Calu3 (cell line): Measurements from ENCODE around the gene DLG2. TPM values are rescaled to one million over a fixed set of nuclear protein-coding genes. Genes with fewer than 3 reads are reported as not detected.

Experiments
- BruUV-seq: library from RNA; stranded (reverse); fragments of 400-500 nt; replicated peaks from 2 replicates; lab custom pipeline; 2021; lab: Mats Ljungman, UMichigan
- CTCF ChIA-PET: fragments of 300-600 bp; sonication (Branson Sonifier 250); formaldehyde crosslinking; loops from one replicate; lab custom pipeline; 2022; ENCODE audit warnings: antibody characterized with exemption; lab: Charles Lee
- DNase-seq: peaks from one replicate; pipeline ENCODE4 v3.0.0; 2022
- H3K27ac Mint-ChIP-seq: one replicate; pipeline ENCODE4 v1.8.0; 2022; ENCODE audit warnings: mixed read lengths; ENCODE audit not compliant: unreplicated experiment
- H3K27me3 Mint-ChIP-seq: one replicate; pipeline ENCODE4 v1.8.0; 2022; ENCODE audit warnings: mixed read lengths; ENCODE audit not compliant: unreplicated experiment
- H3K36me3 Mint-ChIP-seq: one replicate; pipeline ENCODE4 v1.8.0; 2022; ENCODE audit warnings: mild to moderate bottlenecking, moderate library complexity, mixed read lengths; ENCODE audit not compliant: insufficient read depth, unreplicated experiment
- H3K4me1 Mint-ChIP-seq: one replicate; pipeline ENCODE4 v1.8.0; 2022; ENCODE audit warnings: mild to moderate bottlenecking, low read depth, mixed read lengths; ENCODE audit not compliant: unreplicated experiment
- H3K4me3 Mint-ChIP-seq: one replicate; pipeline ENCODE4 v1.8.0; 2022; ENCODE audit warnings: mild to moderate bottlenecking, low read depth, moderate library complexity, mixed read lengths; ENCODE audit not compliant: unreplicated experiment
- H3K9me3 Mint-ChIP-seq: one replicate; pipeline ENCODE4 v1.8.0; 2022; ENCODE audit warnings: low read depth, mixed read lengths; ENCODE audit not compliant: unreplicated experiment
- intact Hi-C: fragments of 100-400 bp; cut with micrococcal nuclease; formaldehyde crosslinking; loops from one replicate; pipeline ENCODE4 v1.10.0; 2022; ENCODE audit not compliant: unreplicated experiment
- total RNA-seq: library from RNA; stranded (reverse); gene quantifications from 2 replicates; pipeline ENCODE4 v1.2.3, GENCODE V29; 2022
- TF ChIP-seq, protein P1 (sequence below): fragments of 200-600 bp; IDR thresholded peaks from one replicate; pipeline ENCODE4 v1.8.0; 2022; ENCODE audit warnings: antibody characterized with exemption; ENCODE audit not compliant: unreplicated experiment

Gene DLG2
- total RNA-seq, 1 experiment from 2014 or later = 0.71 TPM

DNA sequence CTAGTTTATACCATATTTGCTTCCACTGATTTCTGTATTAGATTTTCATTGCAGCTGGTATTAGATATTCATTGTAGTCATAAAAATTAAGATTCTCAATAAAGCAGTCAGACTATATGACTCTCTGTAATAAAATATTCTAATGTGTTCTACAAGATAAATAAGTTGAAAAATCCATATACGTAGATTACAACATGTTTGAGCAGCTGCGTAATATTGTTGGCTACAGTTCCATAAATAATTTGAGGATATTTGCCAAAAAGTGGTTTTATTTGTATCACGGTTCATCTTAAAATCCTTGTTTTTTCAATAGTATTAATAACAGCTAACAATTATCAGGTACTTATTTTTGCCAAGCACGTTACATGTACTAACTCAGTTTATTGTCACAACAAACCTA is 1672.4 kb downstream of the DLG2 start:
- no peaks in the 10 kb centered on the region for H3K9me3 Mint-ChIP-seq
- CTCF ChIA-PET = no interaction called here
- BruUV-seq = no TSS peak
- TF ChIP-seq, protein P1, sequence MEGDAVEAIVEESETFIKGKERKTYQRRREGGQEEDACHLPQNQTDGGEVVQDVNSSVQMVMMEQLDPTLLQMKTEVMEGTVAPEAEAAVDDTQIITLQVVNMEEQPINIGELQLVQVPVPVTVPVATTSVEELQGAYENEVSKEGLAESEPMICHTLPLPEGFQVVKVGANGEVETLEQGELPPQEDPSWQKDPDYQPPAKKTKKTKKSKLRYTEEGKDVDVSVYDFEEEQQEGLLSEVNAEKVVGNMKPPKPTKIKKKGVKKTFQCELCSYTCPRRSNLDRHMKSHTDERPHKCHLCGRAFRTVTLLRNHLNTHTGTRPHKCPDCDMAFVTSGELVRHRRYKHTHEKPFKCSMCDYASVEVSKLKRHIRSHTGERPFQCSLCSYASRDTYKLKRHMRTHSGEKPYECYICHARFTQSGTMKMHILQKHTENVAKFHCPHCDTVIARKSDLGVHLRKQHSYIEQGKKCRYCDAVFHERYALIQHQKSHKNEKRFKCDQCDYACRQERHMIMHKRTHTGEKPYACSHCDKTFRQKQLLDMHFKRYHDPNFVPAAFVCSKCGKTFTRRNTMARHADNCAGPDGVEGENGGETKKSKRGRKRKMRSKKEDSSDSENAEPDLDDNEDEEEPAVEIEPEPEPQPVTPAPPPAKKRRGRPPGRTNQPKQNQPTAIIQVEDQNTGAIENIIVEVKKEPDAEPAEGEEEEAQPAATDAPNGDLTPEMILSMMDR = no peak
- peaks cover 8% of the 10 kb centered on the region for H3K4me1 Mint-ChIP-seq
- H3K36me3 Mint-ChIP-seq = no peaks in the 10 kb centered on the region
- no peaks in the 10 kb centered on the region for H3K27me3 Mint-ChIP-seq
- no peak overlapping the region for H3K27ac Mint-ChIP-seq
- no peak for DNase-seq
- H3K4me3 Mint-ChIP-seq = no peak overlapping the region
- intact Hi-C loops = no loop called here

- intact Hi-C loops = no loop called here
- Mint-ChIP-seq H3K27ac (no peak overlapping the region), H3K27me3 (no peaks in the 10 kb centered on the region), H3K4me1 (peaks cover 8% of the 10 kb centered on the region), H3K36me3 (no peaks in the 10 kb centered on the region), H3K9me3 (no peaks in the 10 kb centered on the region), H3K4me3 (no peak overlapping the region)
- CTCF ChIA-PET = no interaction called here
- BruUV-seq = no TSS peak
- TF ChIP-seq, protein P1 = no peak
- no peak for DNase-seq
Measured at GRCh38 chr11:83951521-83951920, 1675.6 kb downstream of the DLG2 start.

DNA sequence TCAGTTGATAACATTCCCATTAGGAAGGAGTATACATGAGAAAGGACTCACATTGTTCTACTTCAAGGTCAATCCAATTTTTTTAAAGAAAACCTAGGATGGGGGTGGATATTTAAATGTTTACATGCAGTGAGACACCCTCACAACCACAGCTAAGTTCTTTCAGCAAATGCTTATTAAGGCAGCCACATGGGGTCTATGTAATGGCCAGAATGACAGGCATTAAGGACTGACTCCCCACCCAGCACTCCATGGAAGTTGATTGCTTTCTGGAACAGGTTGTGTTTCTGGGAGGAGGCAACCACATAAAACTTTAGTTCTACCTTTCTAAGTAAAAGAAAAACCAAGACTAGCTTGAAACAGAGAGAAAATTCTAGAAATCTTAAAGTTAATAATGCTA is 1678.9 kb downstream of the DLG2 start:
- Mint-ChIP-seq H3K27ac (no peak overlapping the region), H3K9me3 (peaks cover 4% of the 10 kb centered on the region)
- CTCF ChIA-PET = no interaction called here

GRCh38 chr11:83945976-83946375 is 1681.2 kb downstream of the DLG2 start:
- TF ChIP-seq, protein P1 = no peak
- H3K4me1 Mint-ChIP-seq = no peaks in the 10 kb centered on the region
- no TSS peak for BruUV-seq
- H3K9me3 Mint-ChIP-seq = peaks cover 4% of the 10 kb centered on the region
- H3K27ac Mint-ChIP-seq = no peak overlapping the region
- CTCF ChIA-PET = no interaction called here
- H3K27me3 Mint-ChIP-seq = no peaks in the 10 kb centered on the region
- no peaks in the 10 kb centered on the region for H3K36me3 Mint-ChIP-seq
- no peak for DNase-seq
- intact Hi-C loops = no loop called here
- no peak overlapping the region for H3K4me3 Mint-ChIP-seq

More for the DNA sequence above, 1678.9 kb downstream of the DLG2 start:
- TF ChIP-seq, protein P1 = no peak
- intact Hi-C loops = no loop called here
- H3K4me1 Mint-ChIP-seq = peaks cover 8% of the 10 kb centered on the region
- no peak overlapping the region for H3K4me3 Mint-ChIP-seq
- H3K36me3 Mint-ChIP-seq = no peaks in the 10 kb centered on the region
- no peaks in the 10 kb centered on the region for H3K27me3 Mint-ChIP-seq
- no peak for DNase-seq
- BruUV-seq = no TSS peak
